GM23338 (cell line): ENCODE measurements around the gene WDR31. TPM values are rescaled to one million over a fixed set of nuclear protein-coding genes. Genes with fewer than 3 reads are reported as not detected.

ENCODE experiments used
- ATAC-seq: fragments of 200-7000 bp; cut with Tn5 transposase; 3 replicates; pipeline ENCODE4 v1.9.1; 2020
- DNase-seq: peaks from one replicate; pipeline ENCODE4 v3.0.0-alpha.2; 2015; ENCODE audit warnings: low spot score
- H2AFZ ChIP-seq: fragments of 200-600 bp; sonication (generic); 2 replicates; pipeline ENCODE4 v1.8.0; 2016; ENCODE audit warnings: antibody characterized with exemption, mild to moderate bottlenecking, moderate library complexity
- H3F3A ChIP-seq: fragments of 200-600 bp; sonication (generic); replicated peaks from 2 replicates; pipeline ENCODE4 v1.8.0; 2017; ENCODE audit warnings: antibody characterized with exemption, mixed run types, low read depth
- H3K27ac ChIP-seq: fragments of 200-600 bp; sonication (generic); 2 replicates; pipeline ENCODE4 v1.6.1; 2016; ENCODE audit warnings: low read depth
- H3K27me3 ChIP-seq: fragments of 200-600 bp; sonication (generic); 2 replicates; pipeline ENCODE4 v1.8.0; 2016; ENCODE audit warnings: mild to moderate bottlenecking, mixed run types, moderate library complexity; ENCODE audit not compliant: insufficient read depth
- H3K36me3 ChIP-seq: fragments of 200-600 bp; sonication (generic); 2 replicates; pipeline ENCODE4 v1.8.0; 2016; ENCODE audit warnings: mild to moderate bottlenecking; ENCODE audit not compliant: insufficient read depth
- H3K4me1 ChIP-seq: fragments of 200-600 bp; sonication (generic); 2 replicates; pipeline ENCODE4 v1.8.0; 2016; ENCODE audit warnings: mild to moderate bottlenecking, moderate library complexity; ENCODE audit not compliant: insufficient read depth
- H3K4me2 ChIP-seq: fragments of 200-600 bp; sonication (generic); 2 replicates; pipeline ENCODE4 v1.7.1; 2017; ENCODE audit warnings: mixed run types
- H3K4me3 ChIP-seq: fragments of 200-600 bp; sonication (generic); 2 replicates; pipeline ENCODE4 v1.6.1; 2016; ENCODE audit warnings: mixed run types
- H3K79me2 ChIP-seq: fragments of 200-600 bp; sonication (generic); replicated peaks from 2 replicates; pipeline ENCODE4 v1.8.0; 2017; ENCODE audit warnings: mild to moderate bottlenecking; ENCODE audit not compliant: insufficient read depth
- H3K9me2 ChIP-seq: fragments of 200-600 bp; sonication (generic); 2 replicates; pipeline ENCODE4 v1.8.0; 2017; ENCODE audit not compliant: insufficient read depth
- H4K20me1 ChIP-seq: fragments of 200-600 bp; sonication (generic); replicated peaks from 2 replicates; pipeline ENCODE4 v1.8.0; 2017; ENCODE audit warnings: mild to moderate bottlenecking; ENCODE audit not compliant: insufficient read depth
- H3K27ac Mint-ChIP-seq: 2 replicates; pipeline ENCODE4 v1.8.0; 2020; ENCODE audit warnings: inconsistent platforms, mild to moderate bottlenecking, moderate library complexity, mixed read lengths
- H3K27me3 Mint-ChIP-seq: 3 replicates; pipeline ENCODE4 v1.8.0; 2022; ENCODE audit warnings: low read depth, mild to moderate bottlenecking, moderate library complexity, mixed read lengths, inconsistent platforms; ENCODE audit not compliant: insufficient read depth, poor library complexity
- H3K36me3 Mint-ChIP-seq: 3 replicates; pipeline ENCODE4 v1.8.0; 2021; ENCODE audit warnings: low read depth, mild to moderate bottlenecking, inconsistent platforms, moderate library complexity, mixed read lengths
- H3K4me1 Mint-ChIP-seq: 3 replicates; pipeline ENCODE4 v1.8.0; 2020; ENCODE audit warnings: mild to moderate bottlenecking, inconsistent platforms, mixed read lengths
- H3K4me3 Mint-ChIP-seq: 3 replicates; pipeline ENCODE4 v1.8.0; 2021; ENCODE audit warnings: moderate library complexity, mild to moderate bottlenecking, inconsistent platforms, mixed read lengths
- H3K9me3 Mint-ChIP-seq: 3 replicates; pipeline ENCODE4 v1.8.0; 2020; ENCODE audit warnings: moderate library complexity, mild to moderate bottlenecking, inconsistent platforms, mixed read lengths
- EZH2phosphoT487 ChIP-seq: fragments of 200-600 bp; sonication (generic); IDR thresholded peaks from one replicate; pipeline ENCODE4 v1.8.1; 2018; ENCODE audit warnings: antibody characterized with exemption; ENCODE audit not compliant: unreplicated experiment
- POLR2AphosphoS5 ChIP-seq: IDR thresholded peaks from 2 replicates; pipeline ENCODE4 v1.6.1; 2016; ENCODE audit warnings: antibody characterized with exemption, low read depth
- polyA plus RNA-seq: library from polyadenylated mRNA; unstranded; fragments of >200 nt; fragmentation: Nextera tagmentation; extraction: Ambion mirVana; gene quantifications from 2 replicates; pipeline ENCODE4 v1.2.1, GENCODE V29; 2016
- total RNA-seq: library from RNA; depleted of rRNA; stranded (reverse); fragments of >200 nt; shearing (Covaris generic); gene quantifications from 2 replicates; pipeline ENCODE4 v1.2.3, GENCODE V29; 2014
- TF ChIP-seq, protein P1 (sequence below), 2 experiments: fragments of 200-600 bp in 1 of 2; sonication (generic) in 1 of 2; conservative IDR thresholded peaks; 2 replicates each; pipeline versions ENCODE4 v1.5.1 to v1.6.1; 2016 to 2017; ENCODE audit warnings: antibody characterized with exemption in 2 of 2, low read depth in 2 of 2, mild to moderate bottlenecking in 2 of 2, moderate library complexity in 1 of 2
- TF ChIP-seq, protein P2 (sequence below): IDR thresholded peaks from 2 replicates; pipeline ENCODE4 v1.6.1; 2016; ENCODE audit warnings: antibody characterized with exemption
- TF ChIP-seq, protein P3 (sequence below): fragments of 250-450 bp; sonication (Bioruptor Pico); IDR thresholded peaks from 2 replicates; pipeline ENCODE4 v1.5.0; 2020; ENCODE audit warnings: mild to moderate bottlenecking, moderate library complexity
- TF ChIP-seq, protein P4 (sequence below): IDR thresholded peaks from one replicate; pipeline ENCODE4 v1.6.1; 2018; ENCODE audit warnings: antibody characterized with exemption; ENCODE audit not compliant: unreplicated experiment

Gene WDR31
- total and polyA plus RNA-seq, 2 experiments from 2014 or later, result 0.13 to 0.63 TPM

DNA sequence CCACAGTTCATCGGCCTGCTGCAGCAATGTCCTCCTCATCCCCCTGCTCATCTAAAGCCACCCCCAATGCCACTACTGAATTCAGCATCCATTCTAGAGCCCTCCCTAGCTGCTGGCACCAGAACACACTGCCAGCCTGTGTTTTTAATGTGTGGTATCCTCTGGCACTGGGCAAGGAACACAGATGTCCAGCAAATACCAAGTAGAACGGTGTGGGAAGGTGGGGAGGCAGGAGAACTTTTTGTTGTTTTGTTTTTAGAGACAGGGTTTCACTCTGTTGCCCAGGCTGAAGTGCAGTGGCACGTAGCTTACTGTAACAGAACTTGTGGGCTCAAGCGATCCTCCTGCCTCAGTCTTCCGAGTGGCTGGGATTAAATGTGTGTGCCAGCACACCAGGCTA lies 32.0 kb upstream of the WDR31 start:
- Histone ChIP-seq H3K79me2 (no peaks in the 10 kb centered on the region), H4K20me1 (no peaks in the 10 kb centered on the region), H3K27ac (no peak overlapping the region), H2AFZ (no peak overlapping the region), H3K9me2 (no peaks in the 10 kb centered on the region), H3K4me1 (no peaks in the 10 kb centered on the region), H3K4me2 (no peak overlapping the region), H3K27me3 (no peaks in the 10 kb centered on the region), H3K36me3 (no peaks in the 10 kb centered on the region), H3K4me3 (no peak overlapping the region), H3F3A (no peaks in the 10 kb centered on the region)
- no peak for ATAC-seq
- Mint-ChIP-seq H3K27me3 (peaks cover 2% of the 10 kb centered on the region), H3K36me3 (peaks cover 6% of the 10 kb centered on the region; the same call in 2 of the 3 replicates), H3K9me3 (no peaks in the 10 kb centered on the region), H3K4me3 (no peak overlapping the region), H3K27ac (no peak overlapping the region; the same call in 1 of the 2 replicates), H3K4me1 (peaks cover 4% of the 10 kb centered on the region)
- DNase-seq, result no peak
- TF ChIP-seq POLR2AphosphoS5 (no peak), EZH2phosphoT487 (no peak)
- TF ChIP-seq, protein P1, sequence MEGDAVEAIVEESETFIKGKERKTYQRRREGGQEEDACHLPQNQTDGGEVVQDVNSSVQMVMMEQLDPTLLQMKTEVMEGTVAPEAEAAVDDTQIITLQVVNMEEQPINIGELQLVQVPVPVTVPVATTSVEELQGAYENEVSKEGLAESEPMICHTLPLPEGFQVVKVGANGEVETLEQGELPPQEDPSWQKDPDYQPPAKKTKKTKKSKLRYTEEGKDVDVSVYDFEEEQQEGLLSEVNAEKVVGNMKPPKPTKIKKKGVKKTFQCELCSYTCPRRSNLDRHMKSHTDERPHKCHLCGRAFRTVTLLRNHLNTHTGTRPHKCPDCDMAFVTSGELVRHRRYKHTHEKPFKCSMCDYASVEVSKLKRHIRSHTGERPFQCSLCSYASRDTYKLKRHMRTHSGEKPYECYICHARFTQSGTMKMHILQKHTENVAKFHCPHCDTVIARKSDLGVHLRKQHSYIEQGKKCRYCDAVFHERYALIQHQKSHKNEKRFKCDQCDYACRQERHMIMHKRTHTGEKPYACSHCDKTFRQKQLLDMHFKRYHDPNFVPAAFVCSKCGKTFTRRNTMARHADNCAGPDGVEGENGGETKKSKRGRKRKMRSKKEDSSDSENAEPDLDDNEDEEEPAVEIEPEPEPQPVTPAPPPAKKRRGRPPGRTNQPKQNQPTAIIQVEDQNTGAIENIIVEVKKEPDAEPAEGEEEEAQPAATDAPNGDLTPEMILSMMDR (conservative IDR thresholded peaks at IDR 0.05; ENCODE audit: low read depth in 2 of 2), result no peak
- TF ChIP-seq, protein P2, sequence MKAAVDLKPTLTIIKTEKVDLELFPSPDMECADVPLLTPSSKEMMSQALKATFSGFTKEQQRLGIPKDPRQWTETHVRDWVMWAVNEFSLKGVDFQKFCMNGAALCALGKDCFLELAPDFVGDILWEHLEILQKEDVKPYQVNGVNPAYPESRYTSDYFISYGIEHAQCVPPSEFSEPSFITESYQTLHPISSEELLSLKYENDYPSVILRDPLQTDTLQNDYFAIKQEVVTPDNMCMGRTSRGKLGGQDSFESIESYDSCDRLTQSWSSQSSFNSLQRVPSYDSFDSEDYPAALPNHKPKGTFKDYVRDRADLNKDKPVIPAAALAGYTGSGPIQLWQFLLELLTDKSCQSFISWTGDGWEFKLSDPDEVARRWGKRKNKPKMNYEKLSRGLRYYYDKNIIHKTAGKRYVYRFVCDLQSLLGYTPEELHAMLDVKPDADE, result no peak
- TF ChIP-seq, protein P3, sequence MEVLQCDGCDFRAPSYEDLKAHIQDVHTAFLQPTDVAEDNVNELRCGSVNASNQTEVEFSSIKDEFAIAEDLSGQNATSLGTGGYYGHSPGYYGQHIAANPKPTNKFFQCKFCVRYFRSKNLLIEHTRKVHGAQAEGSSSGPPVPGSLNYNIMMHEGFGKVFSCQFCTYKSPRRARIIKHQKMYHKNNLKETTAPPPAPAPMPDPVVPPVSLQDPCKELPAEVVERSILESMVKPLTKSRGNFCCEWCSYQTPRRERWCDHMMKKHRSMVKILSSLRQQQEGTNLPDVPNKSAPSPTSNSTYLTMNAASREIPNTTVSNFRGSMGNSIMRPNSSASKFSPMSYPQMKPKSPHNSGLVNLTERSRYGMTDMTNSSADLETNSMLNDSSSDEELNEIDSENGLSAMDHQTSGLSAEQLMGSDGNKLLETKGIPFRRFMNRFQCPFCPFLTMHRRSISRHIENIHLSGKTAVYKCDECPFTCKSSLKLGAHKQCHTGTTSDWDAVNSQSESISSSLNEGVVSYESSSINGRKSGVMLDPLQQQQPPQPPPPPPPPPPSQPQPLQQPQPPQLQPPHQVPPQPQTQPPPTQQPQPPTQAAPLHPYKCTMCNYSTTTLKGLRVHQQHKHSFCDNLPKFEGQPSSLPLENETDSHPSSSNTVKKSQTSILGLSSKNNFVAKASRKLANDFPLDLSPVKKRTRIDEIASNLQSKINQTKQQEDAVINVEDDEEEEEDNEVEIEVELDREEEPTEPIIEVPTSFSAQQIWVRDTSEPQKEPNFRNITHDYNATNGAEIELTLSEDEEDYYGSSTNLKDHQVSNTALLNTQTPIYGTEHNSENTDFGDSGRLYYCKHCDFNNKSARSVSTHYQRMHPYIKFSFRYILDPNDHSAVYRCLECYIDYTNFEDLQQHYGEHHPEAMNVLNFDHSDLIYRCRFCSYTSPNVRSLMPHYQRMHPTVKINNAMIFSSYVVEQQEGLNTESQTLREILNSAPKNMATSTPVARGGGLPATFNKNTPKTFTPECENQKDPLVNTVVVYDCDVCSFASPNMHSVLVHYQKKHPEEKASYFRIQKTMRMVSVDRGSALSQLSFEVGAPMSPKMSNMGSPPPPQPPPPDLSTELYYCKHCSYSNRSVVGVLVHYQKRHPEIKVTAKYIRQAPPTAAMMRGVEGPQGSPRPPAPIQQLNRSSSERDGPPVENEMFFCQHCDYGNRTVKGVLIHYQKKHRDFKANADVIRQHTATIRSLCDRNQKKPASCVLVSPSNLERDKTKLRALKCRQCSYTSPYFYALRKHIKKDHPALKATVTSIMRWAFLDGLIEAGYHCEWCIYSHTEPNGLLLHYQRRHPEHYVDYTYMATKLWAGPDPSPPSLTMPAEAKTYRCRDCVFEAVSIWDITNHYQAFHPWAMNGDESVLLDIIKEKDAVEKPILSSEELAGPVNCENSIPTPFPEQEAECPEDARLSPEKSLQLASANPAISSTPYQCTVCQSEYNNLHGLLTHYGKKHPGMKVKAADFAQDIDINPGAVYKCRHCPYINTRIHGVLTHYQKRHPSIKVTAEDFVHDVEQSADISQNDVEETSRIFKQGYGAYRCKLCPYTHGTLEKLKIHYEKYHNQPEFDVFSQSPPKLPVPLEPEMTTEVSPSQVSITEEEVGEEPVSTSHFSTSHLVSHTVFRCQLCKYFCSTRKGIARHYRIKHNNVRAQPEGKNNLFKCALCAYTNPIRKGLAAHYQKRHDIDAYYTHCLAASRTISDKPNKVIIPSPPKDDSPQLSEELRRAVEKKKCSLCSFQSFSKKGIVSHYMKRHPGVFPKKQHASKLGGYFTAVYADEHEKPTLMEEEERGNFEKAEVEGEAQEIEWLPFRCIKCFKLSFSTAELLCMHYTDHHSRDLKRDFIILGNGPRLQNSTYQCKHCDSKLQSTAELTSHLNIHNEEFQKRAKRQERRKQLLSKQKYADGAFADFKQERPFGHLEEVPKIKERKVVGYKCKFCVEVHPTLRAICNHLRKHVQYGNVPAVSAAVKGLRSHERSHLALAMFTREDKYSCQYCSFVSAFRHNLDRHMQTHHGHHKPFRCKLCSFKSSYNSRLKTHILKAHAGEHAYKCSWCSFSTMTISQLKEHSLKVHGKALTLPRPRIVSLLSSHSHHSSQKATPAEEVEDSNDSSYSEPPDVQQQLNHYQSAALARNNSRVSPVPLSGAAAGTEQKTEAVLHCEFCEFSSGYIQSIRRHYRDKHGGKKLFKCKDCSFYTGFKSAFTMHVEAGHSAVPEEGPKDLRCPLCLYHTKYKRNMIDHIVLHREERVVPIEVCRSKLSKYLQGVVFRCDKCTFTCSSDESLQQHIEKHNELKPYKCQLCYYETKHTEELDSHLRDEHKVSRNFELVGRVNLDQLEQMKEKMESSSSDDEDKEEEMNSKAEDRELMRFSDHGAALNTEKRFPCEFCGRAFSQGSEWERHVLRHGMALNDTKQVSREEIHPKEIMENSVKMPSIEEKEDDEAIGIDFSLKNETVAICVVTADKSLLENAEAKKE (CRISPR knock-in tag), result no peak
- TF ChIP-seq, protein P4, sequence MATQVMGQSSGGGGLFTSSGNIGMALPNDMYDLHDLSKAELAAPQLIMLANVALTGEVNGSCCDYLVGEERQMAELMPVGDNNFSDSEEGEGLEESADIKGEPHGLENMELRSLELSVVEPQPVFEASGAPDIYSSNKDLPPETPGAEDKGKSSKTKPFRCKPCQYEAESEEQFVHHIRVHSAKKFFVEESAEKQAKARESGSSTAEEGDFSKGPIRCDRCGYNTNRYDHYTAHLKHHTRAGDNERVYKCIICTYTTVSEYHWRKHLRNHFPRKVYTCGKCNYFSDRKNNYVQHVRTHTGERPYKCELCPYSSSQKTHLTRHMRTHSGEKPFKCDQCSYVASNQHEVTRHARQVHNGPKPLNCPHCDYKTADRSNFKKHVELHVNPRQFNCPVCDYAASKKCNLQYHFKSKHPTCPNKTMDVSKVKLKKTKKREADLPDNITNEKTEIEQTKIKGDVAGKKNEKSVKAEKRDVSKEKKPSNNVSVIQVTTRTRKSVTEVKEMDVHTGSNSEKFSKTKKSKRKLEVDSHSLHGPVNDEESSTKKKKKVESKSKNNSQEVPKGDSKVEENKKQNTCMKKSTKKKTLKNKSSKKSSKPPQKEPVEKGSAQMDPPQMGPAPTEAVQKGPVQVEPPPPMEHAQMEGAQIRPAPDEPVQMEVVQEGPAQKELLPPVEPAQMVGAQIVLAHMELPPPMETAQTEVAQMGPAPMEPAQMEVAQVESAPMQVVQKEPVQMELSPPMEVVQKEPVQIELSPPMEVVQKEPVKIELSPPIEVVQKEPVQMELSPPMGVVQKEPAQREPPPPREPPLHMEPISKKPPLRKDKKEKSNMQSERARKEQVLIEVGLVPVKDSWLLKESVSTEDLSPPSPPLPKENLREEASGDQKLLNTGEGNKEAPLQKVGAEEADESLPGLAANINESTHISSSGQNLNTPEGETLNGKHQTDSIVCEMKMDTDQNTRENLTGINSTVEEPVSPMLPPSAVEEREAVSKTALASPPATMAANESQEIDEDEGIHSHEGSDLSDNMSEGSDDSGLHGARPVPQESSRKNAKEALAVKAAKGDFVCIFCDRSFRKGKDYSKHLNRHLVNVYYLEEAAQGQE, result no peak
